ENCODE measurements around the gene NCAPG2.

The NCAPG2 gene

DNA sequence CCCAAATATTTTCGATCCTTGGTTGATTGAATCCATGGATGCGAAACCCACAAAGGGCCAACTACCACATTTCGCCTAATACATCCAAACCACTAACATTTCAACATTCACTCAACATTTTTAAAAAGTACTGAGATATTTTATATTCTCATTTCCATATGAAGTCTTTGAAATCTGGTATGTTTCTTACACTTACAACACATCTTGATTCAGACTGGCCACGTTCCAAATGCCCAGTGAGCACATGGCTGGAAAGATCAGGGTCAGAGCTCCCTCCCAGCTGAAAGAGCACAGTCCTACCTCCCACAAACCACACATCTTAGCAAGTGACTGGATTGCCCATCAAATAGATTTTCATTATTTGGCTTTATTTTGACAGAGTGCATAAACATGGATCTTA is 18.9 kb downstream of the NCAPG2 start:
- H3K4me3 ChIP-seq (ENCODE audit: low read length): no peak overlapping the region
- no peak overlapping the region for H2AFZ ChIP-seq (ENCODE audit: low read length)
- no peaks in the 10 kb centered on the region for H3K27me3 ChIP-seq (replicated peaks; ENCODE audit: insufficient read depth, low read length)
- no peaks in the 10 kb centered on the region for H3K4me1 ChIP-seq (ENCODE audit: low read length)
- H3K9me2 ChIP-seq (replicated peaks; ENCODE audit: insufficient read depth, low read length): no peaks in the 10 kb centered on the region
- no peak for DNase-seq
- H3K79me2 ChIP-seq (ENCODE audit: low read length): peaks cover 27% of the 10 kb centered on the region
- H3K9ac ChIP-seq (ENCODE audit: low read length): no peak overlapping the region
- no peak overlapping the region for H3K27ac ChIP-seq (ENCODE audit: low read length)
- TF ChIP-seq EZH2phosphoT487 (IDR thresholded peaks at IDR 0.05; ENCODE audit: low read length): no peak
- TF ChIP-seq, protein P1, sequence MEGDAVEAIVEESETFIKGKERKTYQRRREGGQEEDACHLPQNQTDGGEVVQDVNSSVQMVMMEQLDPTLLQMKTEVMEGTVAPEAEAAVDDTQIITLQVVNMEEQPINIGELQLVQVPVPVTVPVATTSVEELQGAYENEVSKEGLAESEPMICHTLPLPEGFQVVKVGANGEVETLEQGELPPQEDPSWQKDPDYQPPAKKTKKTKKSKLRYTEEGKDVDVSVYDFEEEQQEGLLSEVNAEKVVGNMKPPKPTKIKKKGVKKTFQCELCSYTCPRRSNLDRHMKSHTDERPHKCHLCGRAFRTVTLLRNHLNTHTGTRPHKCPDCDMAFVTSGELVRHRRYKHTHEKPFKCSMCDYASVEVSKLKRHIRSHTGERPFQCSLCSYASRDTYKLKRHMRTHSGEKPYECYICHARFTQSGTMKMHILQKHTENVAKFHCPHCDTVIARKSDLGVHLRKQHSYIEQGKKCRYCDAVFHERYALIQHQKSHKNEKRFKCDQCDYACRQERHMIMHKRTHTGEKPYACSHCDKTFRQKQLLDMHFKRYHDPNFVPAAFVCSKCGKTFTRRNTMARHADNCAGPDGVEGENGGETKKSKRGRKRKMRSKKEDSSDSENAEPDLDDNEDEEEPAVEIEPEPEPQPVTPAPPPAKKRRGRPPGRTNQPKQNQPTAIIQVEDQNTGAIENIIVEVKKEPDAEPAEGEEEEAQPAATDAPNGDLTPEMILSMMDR (IDR thresholded peaks at IDR 0.05; ENCODE audit: low read length): no peak
- TF ChIP-seq EZH2 (optimal IDR thresholded peaks at IDR 0.05; ENCODE audit: low read depth, low read length): no peak
- peaks cover 44% of the 10 kb centered on the region for H3K36me3 ChIP-seq (replicated peaks; ENCODE audit: insufficient read depth, low read length)
- H3K9me3 ChIP-seq (replicated peaks; ENCODE audit: insufficient read depth, low read length): no peaks in the 10 kb centered on the region
- no peaks in the 10 kb centered on the region for H4K20me1 ChIP-seq (ENCODE audit: insufficient read depth, low read length)
- no peak overlapping the region for H3K4me2 ChIP-seq (ENCODE audit: low read depth, low read length)
- no peaks in the 10 kb centered on the region for H3F3A ChIP-seq (ENCODE audit: insufficient read depth, low read length)

DNA sequence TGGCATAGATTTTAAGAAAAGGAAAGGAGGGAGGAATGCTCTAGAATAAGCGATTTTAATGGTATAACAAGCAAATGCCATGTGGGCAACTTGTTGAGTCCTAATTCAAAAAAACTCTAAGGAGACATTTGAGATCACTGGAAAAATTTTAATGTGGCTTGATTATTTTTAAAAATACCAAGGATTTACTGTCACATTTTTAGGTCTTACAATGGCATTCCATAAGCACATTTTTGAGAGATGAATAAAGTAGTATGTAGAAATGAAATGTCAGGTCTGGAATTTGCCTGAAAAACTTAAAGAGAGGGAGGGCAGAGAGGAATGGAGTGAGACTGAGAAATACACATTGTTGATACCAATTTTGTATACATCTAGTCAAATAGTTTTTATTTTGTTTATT is 20.3 kb downstream of the NCAPG2 start:
- H2AFZ ChIP-seq (ENCODE audit: low read length): no peak overlapping the region
- H3F3A ChIP-seq (ENCODE audit: insufficient read depth, low read length): no peaks in the 10 kb centered on the region
- no peaks in the 10 kb centered on the region for H3K9me3 ChIP-seq (replicated peaks; ENCODE audit: insufficient read depth, low read length)
- no peak overlapping the region for H3K4me3 ChIP-seq (ENCODE audit: low read length)
- H3K27ac ChIP-seq (ENCODE audit: low read length): no peak overlapping the region
- TF ChIP-seq, protein P1 (IDR thresholded peaks at IDR 0.05; ENCODE audit: low read length): no peak
- no peak for TF ChIP-seq EZH2phosphoT487 (IDR thresholded peaks at IDR 0.05; ENCODE audit: low read length)
- no peak for TF ChIP-seq EZH2 (optimal IDR thresholded peaks at IDR 0.05; ENCODE audit: low read depth, low read length)
- no peaks in the 10 kb centered on the region for H3K27me3 ChIP-seq (replicated peaks; ENCODE audit: insufficient read depth, low read length)
- no peaks in the 10 kb centered on the region for H4K20me1 ChIP-seq (ENCODE audit: insufficient read depth, low read length)
- H3K36me3 ChIP-seq (replicated peaks; ENCODE audit: insufficient read depth, low read length): peaks cover 32% of the 10 kb centered on the region
- peaks cover 24% of the 10 kb centered on the region for H3K79me2 ChIP-seq (ENCODE audit: low read length)
- no peaks in the 10 kb centered on the region for H3K4me1 ChIP-seq (ENCODE audit: low read length)
- no peak overlapping the region for H3K4me2 ChIP-seq (ENCODE audit: low read depth, low read length)
- no peaks in the 10 kb centered on the region for H3K9me2 ChIP-seq (replicated peaks; ENCODE audit: insufficient read depth, low read length)
- DNase-seq: no peak
- no peak overlapping the region for H3K9ac ChIP-seq (ENCODE audit: low read length)

DNA sequence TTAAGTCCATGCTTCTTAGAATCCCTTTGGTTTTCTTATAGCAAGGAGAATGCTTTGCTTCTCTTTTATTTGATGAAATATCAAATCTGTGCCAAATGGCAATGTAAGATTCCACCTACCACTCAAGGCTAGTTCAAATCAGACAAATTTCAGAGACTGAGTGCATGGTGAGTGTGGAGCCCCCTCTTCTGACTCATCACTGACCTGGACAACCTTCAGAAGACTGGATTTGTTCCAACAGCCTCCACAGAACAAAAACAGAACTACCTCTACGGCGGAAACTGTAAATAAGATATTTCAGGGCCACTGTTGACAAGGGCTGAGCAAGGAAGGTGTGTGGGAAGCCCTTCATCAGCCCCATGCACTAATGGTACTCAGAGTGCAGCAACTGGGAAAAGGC is 21.1 kb downstream of the NCAPG2 start:
- Histone ChIP-seq H3F3A (ENCODE audit: insufficient read depth, low read length) (no peaks in the 10 kb centered on the region), H3K27ac (ENCODE audit: low read length) (no peak overlapping the region), H4K20me1 (ENCODE audit: insufficient read depth, low read length) (no peaks in the 10 kb centered on the region), H3K27me3 (replicated peaks; ENCODE audit: insufficient read depth, low read length) (no peaks in the 10 kb centered on the region), H2AFZ (ENCODE audit: low read length) (no peak overlapping the region), H3K4me2 (ENCODE audit: low read depth, low read length) (no peak overlapping the region), H3K9ac (ENCODE audit: low read length) (no peak overlapping the region), H3K79me2 (ENCODE audit: low read length) (peaks cover 26% of the 10 kb centered on the region), H3K4me3 (ENCODE audit: low read length) (no peak overlapping the region), H3K4me1 (ENCODE audit: low read length) (no peaks in the 10 kb centered on the region), H3K9me2 (replicated peaks; ENCODE audit: insufficient read depth, low read length) (no peaks in the 10 kb centered on the region), H3K36me3 (replicated peaks; ENCODE audit: insufficient read depth, low read length) (peaks cover 33% of the 10 kb centered on the region), H3K9me3 (replicated peaks; ENCODE audit: insufficient read depth, low read length) (no peaks in the 10 kb centered on the region)
- TF ChIP-seq, protein P1 (IDR thresholded peaks at IDR 0.05; ENCODE audit: low read length): no peak
- TF ChIP-seq EZH2 (optimal IDR thresholded peaks at IDR 0.05; ENCODE audit: low read depth, low read length) (no peak), EZH2phosphoT487 (IDR thresholded peaks at IDR 0.05; ENCODE audit: low read length) (no peak)
- no peak for DNase-seq

All from MM.1S (cell line).